ENCODE measurements around the gene MYO7A. TPM values are rescaled to one million over a fixed set of nuclear protein-coding genes. Genes with fewer than 3 reads are reported as not detected.
A peak's percentile ranks its signal among the peaks of the same experiment; 100 is the strongest.

Gene MYO7A
- total and polyA plus RNA-seq, 2 of the 4 experiments (the other 2 are of a cell fraction), result 0.02 TPM; not detected in 1

- no peak for TF ChIP-seq CEBPB (IDR thresholded peaks at IDR 0.05; ENCODE audit: low read depth, low read length)
- no peak for TF ChIP-seq RFX5 (IDR thresholded peaks at IDR 0.05; ENCODE audit: low read depth, low read length)
Observed at GRCh38 chr11:77200351-77201268, 72.6 kb downstream of the MYO7A start (continued).

GRCh38 chr11:77201370-77201769 lies 73.3 kb downstream of the MYO7A start:
- no peaks in the 10 kb centered on the region; the same call in 1 of the 2 replicates for H3K27me3 ChIP-seq (ENCODE audit: control insufficient read depth, insufficient read depth, low read length)
- H3K4me1 ChIP-seq (ENCODE audit: control insufficient read depth, insufficient read depth, low read length), result no peaks in the 10 kb centered on the region
- H3K56ac ChIP-seq (ENCODE audit: extremely low read depth, insufficient read depth, low read length), result no peak overlapping the region
- H2BK5ac ChIP-seq (ENCODE audit: low read depth, low read length, poor library complexity, severe bottlenecking), result no peak overlapping the region
- H2AK5ac ChIP-seq (ENCODE audit: low read depth, low read length), result no peak overlapping the region
- BruUV-seq (replicated peaks), result no TSS peak
- in situ Hi-C loops (cut with MboI; ENCODE audit: low sequenced_read_pairs), result no loop called here
- no peak overlapping the region for H4K91ac ChIP-seq (ENCODE audit: insufficient read depth, low read depth, low read length)
- dilution Hi-C loops (cut with HindIII; ENCODE audit: low sequenced_read_pairs, unreplicated experiment), result no loop called here
- no peaks in the 10 kb centered on the region for H4K20me1 ChIP-seq (ENCODE audit: insufficient read depth, low read length)
- WGBS, 2 experiments (ENCODE audit: extremely low coverage in 2 of 2, insufficient read length in 1 of 2), result 88% methylated on average over 5 of the region's 11 CpGs; no CpG with 5 or more reads in 1 of the 2 experiments
- peak overlapping the region; percentile 23 for H2AFZ ChIP-seq (replicated peaks; ENCODE audit: low read length, poor library complexity)
- no peak overlapping the region for H2BK15ac ChIP-seq (ENCODE audit: low read depth, low read length)
- no peak overlapping the region for H3K18ac ChIP-seq (ENCODE audit: low read depth, low read length)
- H2AK9ac ChIP-seq (replicated peaks; ENCODE audit: low read depth, low read length, poor library complexity), result no peak overlapping the region
- no peak overlapping the region for H3K23ac ChIP-seq (ENCODE audit: low read depth, low read length)
- no peak overlapping the region for H3K14ac ChIP-seq (replicated peaks; ENCODE audit: low read depth, low read length)
- no peak overlapping the region for H3K4me2 ChIP-seq (ENCODE audit: low read depth, low read length)
- intact Hi-C loops (cut with micrococcal nuclease), result no loop called here
- no peak overlapping the region for H2BK20ac ChIP-seq (ENCODE audit: low read depth, low read length)
- H3K27ac ChIP-seq (ENCODE audit: insufficient read depth, low read length), result no peak overlapping the region
- ATAC-seq (ENCODE audit: low read depth) (no peak), DNase-seq (no peak)
- H3K9me1 ChIP-seq (ENCODE audit: insufficient read depth, low read length), result no peaks in the 10 kb centered on the region; the same call in 1 of the 2 replicates
- H3K79me1 ChIP-seq (ENCODE audit: low read depth in 1 of 2, low read length in 2 of 2), result no peaks in the 10 kb centered on the region
- ChIA-PET POLR2A (ENCODE audit: unreplicated experiment) (no interaction called here), CTCF (no interaction called here)
- no peak overlapping the region for H3K4me3 ChIP-seq (ENCODE audit: insufficient read depth, low read depth, low read length)
- no peak overlapping the region for H2BK120ac ChIP-seq (ENCODE audit: low read depth, low read length)
- no peak overlapping the region for H3K4ac ChIP-seq (ENCODE audit: low read depth, low read length)
- H3K36me3 ChIP-seq (ENCODE audit: control insufficient read depth, insufficient read depth, low read length), result no peaks in the 10 kb centered on the region
- H4K8ac ChIP-seq (ENCODE audit: low read depth in 2 of 2, low read length in 2 of 2), result no peak overlapping the region
- H3K9ac ChIP-seq (ENCODE audit: low read depth, low read length), result no peak overlapping the region
- H3K9me3 ChIP-seq (ENCODE audit: control insufficient read depth, insufficient read depth, low read length), result no peaks in the 10 kb centered on the region
- H4K5ac ChIP-seq (ENCODE audit: low read depth, low read length), result no peak overlapping the region
- TF ChIP-seq RAD21 (IDR thresholded peaks at IDR 0.05; ENCODE audit: low read length) (no peak), CTCF (conservative IDR thresholded peaks at IDR 0.05; ENCODE audit: low read depth, low read length) (no peak), CEBPB (IDR thresholded peaks at IDR 0.05; ENCODE audit: low read depth, low read length) (no peak), ELK1 (IDR thresholded peaks at IDR 0.05; ENCODE audit: borderline replicate concordance, low read depth, low read length) (no peak), SMC3 (IDR thresholded peaks at IDR 0.05; ENCODE audit: low read depth, low read length) (no peak), MXI1 (IDR thresholded peaks at IDR 0.05; ENCODE audit: borderline replicate concordance, low read depth, low read length) (no peak), POLR2A (IDR thresholded peaks at IDR 0.05; ENCODE audit: low read depth, low read length) (no peak), RCOR1 (IDR thresholded peaks at IDR 0.05; ENCODE audit: insufficient replicate concordance, low read length) (no peak), CHD1 (IDR thresholded peaks at IDR 0.05; ENCODE audit: low read depth, low read length) (no peak), RFX5 (IDR thresholded peaks at IDR 0.05; ENCODE audit: low read depth, low read length) (no peak), BHLHE40 (IDR thresholded peaks at IDR 0.05; ENCODE audit: low read depth, low read length) (no peak), USF2 (IDR thresholded peaks at IDR 0.05; ENCODE audit: low read depth, low read length) (no peak)
